GM10266 (cell line): ENCODE data around the gene FOXK2.
"Not testable (repeated sequence)": the region's sequence is repeated elsewhere in the genome, so short reads cannot be mapped to it uniquely, and the experiment has no call there.

Source experiments
- DNase-seq: peaks from one replicate; pipeline ENCODE4 v3.0.0; 2012; ENCODE audit errors: extremely low spot score
- CTCF ChIP-seq: IDR thresholded peaks from 2 replicates; pipeline ENCODE4 v1.5.1; 2012; ENCODE audit warnings: mild to moderate bottlenecking, low read depth; ENCODE audit not compliant: control insufficient read depth, insufficient read depth; ENCODE audit errors: missing control alignments

Gene FOXK2

DNA sequence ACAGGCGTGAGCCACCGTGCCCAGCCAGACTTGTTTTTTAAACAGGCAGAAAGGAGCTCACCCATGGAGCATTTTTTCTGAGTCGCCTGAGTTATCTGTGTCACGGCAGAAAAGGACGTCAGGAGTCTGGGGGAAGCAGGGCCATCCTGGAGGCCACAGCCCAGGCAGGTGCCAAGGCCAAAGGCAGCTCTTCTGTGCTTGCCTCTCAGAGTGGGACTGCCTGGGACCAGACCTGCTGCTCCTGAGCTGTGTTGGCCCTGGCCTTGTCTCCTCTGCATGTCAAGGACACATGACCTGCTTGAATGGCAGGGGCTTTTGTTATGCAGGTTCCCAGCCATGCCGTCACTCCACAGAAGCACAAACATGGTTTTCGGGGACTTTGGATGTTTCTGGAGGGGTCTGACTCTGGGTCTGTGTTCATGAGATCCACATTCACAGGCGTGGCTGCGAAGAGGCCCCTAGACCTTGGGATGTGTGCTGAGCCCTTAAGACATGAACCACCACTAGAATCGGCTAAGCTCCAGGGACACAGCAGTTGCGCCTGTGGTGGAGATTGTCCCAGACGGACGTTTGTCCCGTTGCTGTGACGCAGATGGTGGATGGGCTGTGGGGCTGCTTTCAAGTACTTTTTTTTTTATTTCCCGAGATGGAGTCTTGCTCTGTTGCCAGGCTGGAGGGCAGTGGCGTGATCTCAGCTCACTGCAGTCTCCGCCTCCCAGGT, 33.8 kb downstream of the FOXK2 start:
- DNase-seq, result no peak
- no peak for TF ChIP-seq CTCF

DNA sequence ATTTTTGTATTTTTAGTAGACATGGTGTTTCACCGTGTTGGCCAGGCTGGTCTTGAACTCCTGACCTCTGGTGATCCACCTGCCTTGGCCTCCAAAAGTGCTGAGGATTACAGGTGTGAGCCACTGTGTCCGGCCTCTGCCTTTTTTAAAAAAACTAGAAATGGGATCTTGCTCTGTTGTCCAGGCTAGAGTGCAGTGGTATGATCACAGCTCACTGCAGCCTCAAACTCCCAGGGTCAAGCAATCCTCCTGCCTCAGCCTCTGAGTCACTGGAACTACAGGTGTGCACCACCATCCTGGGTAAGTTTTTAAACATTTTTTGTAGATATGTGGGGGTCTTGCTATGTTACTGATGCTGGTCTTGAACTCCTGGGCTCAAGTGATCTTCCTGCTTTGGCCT, 38.0 kb downstream of the FOXK2 start:
- DNase-seq, result not testable (repeated sequence)

DNA sequence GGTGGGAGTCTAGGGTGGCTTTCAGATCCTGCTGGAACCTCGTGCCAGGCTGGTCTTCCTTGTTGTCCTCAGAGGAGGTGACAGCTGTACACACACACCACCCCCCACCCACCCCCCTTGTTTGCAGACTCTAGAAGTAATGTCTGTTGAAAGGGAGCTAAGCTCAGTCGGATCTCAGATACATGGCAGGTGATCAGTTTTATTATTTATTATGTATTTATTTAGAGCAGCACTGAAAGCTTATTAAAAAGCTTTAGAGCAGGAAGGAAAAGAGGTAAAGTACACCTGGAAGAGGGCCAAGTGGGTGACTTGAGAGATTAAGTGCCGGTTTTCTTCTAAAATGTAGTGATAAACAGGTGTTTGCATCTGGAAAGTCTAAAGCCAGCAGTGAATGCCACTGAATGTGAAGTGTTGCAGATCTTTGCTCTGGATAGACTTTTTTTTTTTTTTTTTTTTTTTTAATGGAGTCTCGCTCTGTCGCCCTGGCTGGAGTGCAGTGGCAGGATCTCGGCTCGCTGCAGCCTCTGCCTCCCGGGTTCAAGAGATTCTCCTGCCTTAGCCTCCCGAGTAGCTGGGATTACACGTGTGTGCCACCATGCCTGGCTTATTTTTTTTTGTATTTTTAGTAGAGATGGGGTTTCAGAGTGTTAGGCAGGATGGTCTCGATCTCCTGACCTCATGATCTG, 40.2 kb downstream of the FOXK2 start:
- no peak for DNase-seq

GRCh38 chr17:82560252-82560642, 40.7 kb downstream of the FOXK2 start:
- no peak for DNase-seq
- TF ChIP-seq CTCF, result no peak

More for the DNA sequence above, 40.2 kb downstream of the FOXK2 start:
- no peak for TF ChIP-seq CTCF

GRCh38 chr17:82560802-82561428, 41.4 kb downstream of the FOXK2 start:
- TF ChIP-seq CTCF, result no peak

DNA sequence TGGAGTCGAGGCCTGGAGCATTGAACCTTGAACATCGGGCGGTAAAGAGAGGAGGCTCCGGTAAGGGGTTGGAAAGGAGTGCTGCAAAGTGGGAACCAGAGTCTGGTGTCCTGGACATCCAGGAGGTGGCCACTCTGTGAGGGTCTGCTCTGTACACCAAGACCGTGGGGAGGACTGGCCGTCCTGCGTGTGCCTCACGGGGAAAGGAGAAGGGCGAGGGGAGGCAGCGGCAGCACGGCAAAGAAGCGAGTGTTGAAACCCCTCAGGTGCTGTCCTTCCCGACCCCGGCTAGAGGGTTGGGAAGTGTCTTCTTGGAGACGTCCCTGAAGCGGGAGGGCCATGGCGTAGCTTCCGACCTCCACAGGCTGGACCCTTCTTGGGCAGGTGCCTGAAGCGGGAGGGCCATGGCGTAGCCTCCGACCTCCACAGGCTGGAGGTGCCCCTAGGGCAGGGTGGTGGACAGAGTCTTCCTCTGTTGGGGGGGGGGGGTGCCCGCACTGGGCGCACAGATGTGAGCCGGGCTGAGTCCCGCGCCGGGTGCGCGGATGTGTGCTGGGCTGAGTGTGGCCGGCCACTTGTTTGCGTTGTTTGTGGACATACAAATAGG, 42.0 kb downstream of the FOXK2 start:
- no peak for TF ChIP-seq CTCF
- no peak for DNase-seq

More at GRCh38 chr17:82560802-82561428, 41.4 kb downstream of the FOXK2 start:
- DNase-seq, result no peak

DNA sequence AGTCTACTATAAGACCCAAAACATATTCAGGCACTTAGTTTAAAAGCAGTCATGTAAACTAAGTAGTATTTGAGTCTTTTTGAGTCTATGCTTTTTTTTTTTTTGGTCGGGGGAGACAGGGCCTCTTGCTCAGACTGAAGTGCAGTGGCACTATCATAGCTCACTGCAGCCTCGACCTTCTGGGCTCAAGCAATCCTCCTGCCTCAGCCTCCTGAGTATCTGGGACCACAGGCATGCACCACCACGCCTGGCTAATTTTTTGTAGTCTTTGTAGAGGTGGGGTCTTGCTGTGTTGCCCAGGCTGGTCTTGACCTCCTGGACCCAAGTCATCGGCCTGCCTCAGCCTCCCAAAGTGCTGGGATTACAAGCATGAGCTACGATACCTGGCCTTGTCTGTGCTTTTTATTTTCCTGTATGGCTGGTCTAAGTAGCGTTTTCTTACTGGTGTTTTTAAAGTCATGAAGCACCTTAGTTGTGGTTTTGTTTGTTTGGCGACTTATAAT, 43.2 kb downstream of the FOXK2 start:
- not testable (repeated sequence) for DNase-seq

- DNase-seq, result no peak
- no peak for TF ChIP-seq CTCF
Observed at GRCh38 chr17:82563318-82563717, 43.8 kb downstream of the FOXK2 start.

DNA sequence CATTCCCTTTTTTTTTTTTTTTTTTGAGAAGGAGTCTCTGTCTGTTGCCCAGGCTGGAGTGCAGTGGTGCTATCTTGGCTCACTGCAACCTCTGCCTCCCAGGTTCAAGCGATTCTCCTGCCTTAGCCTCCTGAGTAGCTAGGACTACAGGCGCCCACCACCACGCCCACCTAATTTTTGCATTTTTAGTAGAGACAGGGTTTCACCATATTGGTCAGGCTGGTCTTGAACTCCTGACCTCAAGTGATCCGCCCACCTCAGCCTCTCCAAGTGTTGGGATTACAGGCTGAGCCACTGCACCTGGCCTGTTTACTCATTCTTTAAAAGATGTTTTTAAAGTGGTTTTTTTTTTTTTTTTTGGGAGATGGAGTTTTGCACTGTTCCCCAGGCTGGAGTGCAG, 44.2 kb downstream of the FOXK2 start:
- DNase-seq, result not testable (repeated sequence)
